Measurements from ENCODE around the gene LCTL.

Gene LCTL, protein sequence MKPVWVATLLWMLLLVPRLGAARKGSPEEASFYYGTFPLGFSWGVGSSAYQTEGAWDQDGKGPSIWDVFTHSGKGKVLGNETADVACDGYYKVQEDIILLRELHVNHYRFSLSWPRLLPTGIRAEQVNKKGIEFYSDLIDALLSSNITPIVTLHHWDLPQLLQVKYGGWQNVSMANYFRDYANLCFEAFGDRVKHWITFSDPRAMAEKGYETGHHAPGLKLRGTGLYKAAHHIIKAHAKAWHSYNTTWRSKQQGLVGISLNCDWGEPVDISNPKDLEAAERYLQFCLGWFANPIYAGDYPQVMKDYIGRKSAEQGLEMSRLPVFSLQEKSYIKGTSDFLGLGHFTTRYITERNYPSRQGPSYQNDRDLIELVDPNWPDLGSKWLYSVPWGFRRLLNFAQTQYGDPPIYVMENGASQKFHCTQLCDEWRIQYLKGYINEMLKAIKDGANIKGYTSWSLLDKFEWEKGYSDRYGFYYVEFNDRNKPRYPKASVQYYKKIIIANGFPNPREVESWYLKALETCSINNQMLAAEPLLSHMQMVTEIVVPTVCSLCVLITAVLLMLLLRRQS

DNA sequence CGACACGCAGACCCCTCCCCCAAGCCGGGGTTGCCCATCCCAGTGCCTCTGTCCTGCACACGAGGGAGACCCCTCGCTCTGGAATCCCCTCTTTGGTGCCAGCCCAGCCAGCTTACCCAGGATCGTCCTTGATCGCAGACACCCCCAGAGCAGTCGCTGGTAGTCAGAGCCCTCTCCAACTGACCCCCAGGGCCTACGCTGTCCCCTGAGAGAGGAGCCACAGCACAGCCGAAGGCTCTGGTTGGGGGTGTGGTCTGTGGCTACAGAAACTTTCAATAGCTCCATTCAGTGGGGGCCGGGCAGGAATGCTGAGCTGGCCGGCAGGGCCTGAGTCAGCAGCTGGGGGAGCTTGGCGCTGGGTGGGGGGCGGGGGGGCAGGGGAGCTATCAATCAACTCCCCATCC, at the start of gene LCTL:
TSS of gene LCTL (minus strand) at position 258 of the 404 bp plus-strand sequence. CDS start 633 bp downstream, outside the sequence.
- Histone ChIP-seq H3K4me3 (ENCODE audit: low read depth, low read length) (no peak within 1 kb of the TSS), H3K4me2 (ENCODE audit: low read length) (no peak within 1 kb of the TSS), H3K9ac (no peak within 1 kb of the TSS), H2AFZ (no peak within 1 kb of the TSS), H3K79me2 (no peaks in the 10 kb centered on the region), H3K36me3 (ENCODE audit: control insufficient read depth, insufficient read depth, low read length) (no peaks in the 10 kb centered on the region), H3K27ac (no peak within 1 kb of the TSS), H3K4me1 (no peaks in the 10 kb centered on the region), H3K9me3 (ENCODE audit: control insufficient read depth, low read length) (no peaks in the 10 kb centered on the region), H3K27me3 (ENCODE audit: control insufficient read depth, insufficient read depth, low read length) (no peaks in the 10 kb centered on the region)
- TF ChIP-seq, protein P1, sequence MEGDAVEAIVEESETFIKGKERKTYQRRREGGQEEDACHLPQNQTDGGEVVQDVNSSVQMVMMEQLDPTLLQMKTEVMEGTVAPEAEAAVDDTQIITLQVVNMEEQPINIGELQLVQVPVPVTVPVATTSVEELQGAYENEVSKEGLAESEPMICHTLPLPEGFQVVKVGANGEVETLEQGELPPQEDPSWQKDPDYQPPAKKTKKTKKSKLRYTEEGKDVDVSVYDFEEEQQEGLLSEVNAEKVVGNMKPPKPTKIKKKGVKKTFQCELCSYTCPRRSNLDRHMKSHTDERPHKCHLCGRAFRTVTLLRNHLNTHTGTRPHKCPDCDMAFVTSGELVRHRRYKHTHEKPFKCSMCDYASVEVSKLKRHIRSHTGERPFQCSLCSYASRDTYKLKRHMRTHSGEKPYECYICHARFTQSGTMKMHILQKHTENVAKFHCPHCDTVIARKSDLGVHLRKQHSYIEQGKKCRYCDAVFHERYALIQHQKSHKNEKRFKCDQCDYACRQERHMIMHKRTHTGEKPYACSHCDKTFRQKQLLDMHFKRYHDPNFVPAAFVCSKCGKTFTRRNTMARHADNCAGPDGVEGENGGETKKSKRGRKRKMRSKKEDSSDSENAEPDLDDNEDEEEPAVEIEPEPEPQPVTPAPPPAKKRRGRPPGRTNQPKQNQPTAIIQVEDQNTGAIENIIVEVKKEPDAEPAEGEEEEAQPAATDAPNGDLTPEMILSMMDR (IDR thresholded peaks at IDR 0.05): no peak

DNA sequence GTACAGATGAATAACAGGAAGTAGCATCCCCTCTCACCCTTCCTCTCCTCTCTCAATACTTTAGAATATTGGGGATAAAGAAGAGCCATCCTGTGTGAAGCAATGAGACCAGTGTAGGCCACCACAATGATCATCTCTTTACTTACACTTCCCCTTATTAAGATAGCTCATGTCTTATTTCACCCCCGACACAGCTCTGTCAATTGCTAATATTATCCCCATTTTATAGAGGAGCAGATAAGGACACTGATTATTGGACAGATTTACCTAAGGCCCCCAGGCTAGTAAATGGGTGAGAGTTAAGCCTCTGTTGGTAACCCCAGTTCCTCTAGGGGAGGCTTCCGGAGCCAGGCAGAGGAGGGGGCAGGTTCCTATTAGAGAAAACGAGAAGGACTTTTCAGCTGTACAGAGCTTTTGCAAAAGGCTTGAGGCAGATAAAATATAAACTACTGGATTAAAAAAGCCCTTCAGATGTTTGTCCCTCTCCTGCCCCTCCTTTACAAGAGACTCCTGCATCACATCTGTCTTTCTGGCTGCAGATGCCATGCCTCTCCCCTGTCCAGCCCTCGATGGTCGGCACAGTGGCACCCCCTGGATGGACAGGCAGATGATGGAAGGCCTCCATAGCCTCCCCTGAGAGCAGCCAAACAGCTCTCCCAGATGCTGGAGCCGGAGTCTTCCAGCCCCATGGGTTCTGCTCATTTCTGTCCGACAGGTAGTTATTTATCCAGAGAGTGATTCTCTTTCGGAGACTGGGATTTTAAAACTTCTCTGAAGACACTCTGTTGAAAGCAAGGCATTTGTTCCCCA, 49.4 kb upstream of the LCTL start:
- H3K27ac ChIP-seq: no peak overlapping the region

DNA sequence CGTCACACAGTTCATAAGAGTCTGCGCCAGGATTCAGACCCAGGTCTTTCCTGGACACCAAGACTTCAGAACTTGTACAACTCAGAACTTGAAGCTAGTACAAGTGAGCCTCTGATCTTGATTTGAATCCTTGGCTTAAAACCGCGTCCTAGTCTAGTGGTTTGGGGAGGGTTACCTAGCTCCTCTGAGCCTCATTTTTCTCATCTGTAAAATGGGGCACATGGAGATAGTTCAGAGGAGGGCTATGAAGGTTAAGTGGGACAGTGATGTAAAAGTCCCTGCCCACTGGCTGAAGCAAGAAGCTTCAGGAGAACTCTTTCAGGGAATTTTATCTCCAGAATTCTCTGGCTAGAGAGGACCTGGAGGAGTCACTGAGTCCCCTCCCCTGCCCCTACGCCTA, 48.7 kb upstream of the LCTL start:
- Histone ChIP-seq H3K27ac (no peak overlapping the region), H3K4me2 (ENCODE audit: low read length) (no peak overlapping the region), H3K4me1 (no peaks in the 10 kb centered on the region), H3K9me3 (ENCODE audit: control insufficient read depth, low read length) (no peaks in the 10 kb centered on the region), H3K36me3 (ENCODE audit: control insufficient read depth, insufficient read depth, low read length) (no peaks in the 10 kb centered on the region), H3K79me2 (no peaks in the 10 kb centered on the region), H3K4me3 (ENCODE audit: low read depth, low read length) (no peak overlapping the region), H3K9ac (no peak overlapping the region), H2AFZ (no peak overlapping the region), H3K27me3 (ENCODE audit: control insufficient read depth, insufficient read depth, low read length) (no peaks in the 10 kb centered on the region)
- TF ChIP-seq, protein P1 (IDR thresholded peaks at IDR 0.05): no peak

More for the DNA sequence above, 49.4 kb upstream of the LCTL start:
- Histone ChIP-seq H2AFZ (no peak overlapping the region), H3K9ac (no peak overlapping the region), H3K4me1 (no peaks in the 10 kb centered on the region), H3K79me2 (no peaks in the 10 kb centered on the region), H3K4me2 (ENCODE audit: low read length) (no peak overlapping the region), H3K27me3 (ENCODE audit: control insufficient read depth, insufficient read depth, low read length) (no peaks in the 10 kb centered on the region), H3K9me3 (ENCODE audit: control insufficient read depth, low read length) (no peaks in the 10 kb centered on the region), H3K36me3 (ENCODE audit: control insufficient read depth, insufficient read depth, low read length) (no peaks in the 10 kb centered on the region), H3K4me3 (ENCODE audit: low read depth, low read length) (no peak overlapping the region)
- TF ChIP-seq, protein P1 (IDR thresholded peaks at IDR 0.05): no peak

DNA sequence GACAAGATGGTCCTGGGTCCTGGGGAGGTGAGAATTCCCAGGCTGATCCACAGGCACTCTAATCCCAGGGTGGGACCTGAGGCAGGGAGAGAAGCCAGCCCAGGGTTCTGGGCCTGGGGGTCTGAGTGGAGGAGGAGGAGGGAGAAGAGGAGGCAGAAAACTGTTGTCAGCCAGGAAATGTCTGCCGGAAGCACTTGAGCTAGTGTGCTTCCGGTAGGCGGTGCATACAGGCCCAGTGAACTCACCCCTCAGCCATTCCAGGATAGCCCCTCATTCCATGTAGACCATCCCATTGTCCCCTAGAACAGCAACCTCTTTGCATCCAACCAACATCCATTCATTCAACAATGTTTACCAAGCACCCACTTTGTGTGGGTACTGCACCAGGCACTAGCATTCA, 47.9 kb upstream of the LCTL start:
- H3K4me1 ChIP-seq: no peaks in the 10 kb centered on the region
- H3K4me2 ChIP-seq (ENCODE audit: low read length): no peak overlapping the region
- H3K79me2 ChIP-seq: no peaks in the 10 kb centered on the region
- H3K4me3 ChIP-seq (ENCODE audit: low read depth, low read length): no peak overlapping the region
- no peak overlapping the region for H3K9ac ChIP-seq
- no peaks in the 10 kb centered on the region for H3K36me3 ChIP-seq (ENCODE audit: control insufficient read depth, insufficient read depth, low read length)
- no peak overlapping the region for H3K27ac ChIP-seq
- H2AFZ ChIP-seq: no peak overlapping the region
- H3K27me3 ChIP-seq (ENCODE audit: control insufficient read depth, insufficient read depth, low read length): no peaks in the 10 kb centered on the region
- TF ChIP-seq, protein P1 (IDR thresholded peaks at IDR 0.05): no peak
- H3K9me3 ChIP-seq (ENCODE audit: control insufficient read depth, low read length): no peaks in the 10 kb centered on the region
